ENCODE results near the gene SH3GL1.

The SH3GL1 gene

GRCh38 chr19:4396949-4397783 lies 3.2 kb downstream of the SH3GL1 start:
- peak overlapping the region; percentile 35; the same call in 1 of the 2 replicates for H3K4me2 ChIP-seq (ENCODE audit: insufficient read depth, low read length)
- peaks cover 27% of the 10 kb centered on the region for H3K36me3 ChIP-seq (ENCODE audit: insufficient read depth, low read length)
- H3K9ac ChIP-seq (ENCODE audit: low read depth, low read length): 0 out of 2 replicates have a peak overlapping the region, but pooled peaks have one; percentile 4
- no peak overlapping the region for H2AFZ ChIP-seq (ENCODE audit: low read depth, low read length)
- DNase-seq: no peak
- no peak overlapping the region for H3K4me3 ChIP-seq (ENCODE audit: low read depth in 1 of 2, low read length in 2 of 2)
- no peaks in the 10 kb centered on the region for H3K9me3 ChIP-seq (ENCODE audit: insufficient read depth, low read length, severe bottlenecking)
- H3K4me1 ChIP-seq (ENCODE audit: insufficient read depth, low read length): peaks cover 44% of the 10 kb centered on the region
- TF ChIP-seq, protein P1, sequence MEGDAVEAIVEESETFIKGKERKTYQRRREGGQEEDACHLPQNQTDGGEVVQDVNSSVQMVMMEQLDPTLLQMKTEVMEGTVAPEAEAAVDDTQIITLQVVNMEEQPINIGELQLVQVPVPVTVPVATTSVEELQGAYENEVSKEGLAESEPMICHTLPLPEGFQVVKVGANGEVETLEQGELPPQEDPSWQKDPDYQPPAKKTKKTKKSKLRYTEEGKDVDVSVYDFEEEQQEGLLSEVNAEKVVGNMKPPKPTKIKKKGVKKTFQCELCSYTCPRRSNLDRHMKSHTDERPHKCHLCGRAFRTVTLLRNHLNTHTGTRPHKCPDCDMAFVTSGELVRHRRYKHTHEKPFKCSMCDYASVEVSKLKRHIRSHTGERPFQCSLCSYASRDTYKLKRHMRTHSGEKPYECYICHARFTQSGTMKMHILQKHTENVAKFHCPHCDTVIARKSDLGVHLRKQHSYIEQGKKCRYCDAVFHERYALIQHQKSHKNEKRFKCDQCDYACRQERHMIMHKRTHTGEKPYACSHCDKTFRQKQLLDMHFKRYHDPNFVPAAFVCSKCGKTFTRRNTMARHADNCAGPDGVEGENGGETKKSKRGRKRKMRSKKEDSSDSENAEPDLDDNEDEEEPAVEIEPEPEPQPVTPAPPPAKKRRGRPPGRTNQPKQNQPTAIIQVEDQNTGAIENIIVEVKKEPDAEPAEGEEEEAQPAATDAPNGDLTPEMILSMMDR (IDR thresholded peaks at IDR 0.05; ENCODE audit: borderline replicate concordance, extremely low read depth, low read length, poor library complexity, severe bottlenecking): no peak
- TF ChIP-seq EZH2 (IDR thresholded peaks at IDR 0.05; ENCODE audit: borderline replicate concordance, low read depth, low read length, severe bottlenecking): no peak
- peaks cover 82% of the 10 kb centered on the region for H3K79me2 ChIP-seq (ENCODE audit: insufficient read depth, low read length)
- H3K27ac ChIP-seq (ENCODE audit: low read length): no peak overlapping the region
- peaks cover 50% of the 10 kb centered on the region for H4K20me1 ChIP-seq (ENCODE audit: insufficient read depth, low read length)
- ATAC-seq (ENCODE audit: insufficient read depth, low read depth): no peak
- H3K27me3 ChIP-seq (ENCODE audit: insufficient read depth, low read length, poor library complexity): no peaks in the 10 kb centered on the region

GRCh38 chr19:4393947-4394590 lies 6.3 kb downstream of the SH3GL1 start:
- peaks cover 98% of the 10 kb centered on the region for H3K79me2 ChIP-seq (ENCODE audit: insufficient read depth, low read length)
- ATAC-seq (ENCODE audit: insufficient read depth, low read depth): no peak
- no peak for TF ChIP-seq EZH2 (IDR thresholded peaks at IDR 0.05; ENCODE audit: borderline replicate concordance, low read depth, low read length, severe bottlenecking)
- TF ChIP-seq, protein P1 (IDR thresholded peaks at IDR 0.05; ENCODE audit: borderline replicate concordance, extremely low read depth, low read length, poor library complexity, severe bottlenecking): no peak
- no peak overlapping the region for H3K27ac ChIP-seq (ENCODE audit: low read length)
- no peak overlapping the region for H3K9ac ChIP-seq (ENCODE audit: low read depth, low read length)
- peaks cover 43% of the 10 kb centered on the region for H3K36me3 ChIP-seq (ENCODE audit: insufficient read depth, low read length)
- H3K4me3 ChIP-seq (ENCODE audit: low read depth in 1 of 2, low read length in 2 of 2): no peak overlapping the region
- no peaks in the 10 kb centered on the region for H3K9me3 ChIP-seq (ENCODE audit: insufficient read depth, low read length, severe bottlenecking)
- no peak overlapping the region for H3K4me2 ChIP-seq (ENCODE audit: insufficient read depth, low read length)
- no peak overlapping the region for H2AFZ ChIP-seq (ENCODE audit: low read depth, low read length)
- no peak for DNase-seq
- H3K27me3 ChIP-seq (ENCODE audit: insufficient read depth, low read length, poor library complexity): no peaks in the 10 kb centered on the region
- peaks cover 73% of the 10 kb centered on the region for H4K20me1 ChIP-seq (ENCODE audit: insufficient read depth, low read length)
- H3K4me1 ChIP-seq (ENCODE audit: insufficient read depth, low read length): peaks cover 23% of the 10 kb centered on the region

- H3K4me3 ChIP-seq (ENCODE audit: low read depth in 1 of 2, low read length in 2 of 2): no peak overlapping the region
- H2AFZ ChIP-seq (ENCODE audit: low read depth, low read length): no peak overlapping the region
- no peak overlapping the region for H3K27ac ChIP-seq (ENCODE audit: low read length)
- no peaks in the 10 kb centered on the region for H3K27me3 ChIP-seq (ENCODE audit: insufficient read depth, low read length, poor library complexity)
- no peaks in the 10 kb centered on the region for H3K9me3 ChIP-seq (ENCODE audit: insufficient read depth, low read length, severe bottlenecking)
- TF ChIP-seq EZH2 (IDR thresholded peaks at IDR 0.05; ENCODE audit: borderline replicate concordance, low read depth, low read length, severe bottlenecking): no peak
- TF ChIP-seq, protein P1 (IDR thresholded peaks at IDR 0.05; ENCODE audit: borderline replicate concordance, extremely low read depth, low read length, poor library complexity, severe bottlenecking): no peak
- DNase-seq (no peak), ATAC-seq (ENCODE audit: insufficient read depth, low read depth) (no peak)
- H3K4me1 ChIP-seq (ENCODE audit: insufficient read depth, low read length): peaks cover 3% of the 10 kb centered on the region; the same call in 1 of the 2 replicates
- H3K4me2 ChIP-seq (ENCODE audit: insufficient read depth, low read length): no peak overlapping the region
- H3K79me2 ChIP-seq (ENCODE audit: insufficient read depth, low read length): peaks cover 95% of the 10 kb centered on the region
- H3K36me3 ChIP-seq (ENCODE audit: insufficient read depth, low read length): peaks cover 41% of the 10 kb centered on the region
- H3K9ac ChIP-seq (ENCODE audit: low read depth, low read length): no peak overlapping the region; the same call in 1 of the 2 replicates
- peaks cover 77% of the 10 kb centered on the region for H4K20me1 ChIP-seq (ENCODE audit: insufficient read depth, low read length)
Observed at GRCh38 chr19:4391701-4392483, 8.5 kb downstream of the SH3GL1 start.

Data from DND-41 (cell line).